ENCODE measurements around the gene PEX5L.

DNA sequence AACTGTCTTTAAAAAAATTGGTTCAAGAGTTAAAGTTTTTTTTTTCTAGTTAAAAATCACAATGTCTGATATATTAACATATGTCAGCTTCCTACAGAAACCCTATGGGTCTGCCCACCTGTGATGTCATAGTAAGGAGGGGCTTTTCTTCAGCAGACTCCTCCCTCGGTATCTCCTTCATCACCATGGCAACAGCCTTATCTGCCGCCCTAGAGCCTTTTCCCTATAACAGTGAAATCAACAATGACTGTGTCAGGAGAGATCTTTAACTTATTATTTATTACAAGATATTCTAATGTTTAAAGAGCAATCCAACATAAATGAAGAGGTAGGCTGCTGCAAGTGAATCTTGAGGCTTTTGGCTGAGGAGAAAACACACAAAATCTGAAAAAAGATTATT lies 138.7 kb downstream of the PEX5L start:
- TF ChIP-seq CTCF (IDR thresholded peaks at IDR 0.05) (no peak), POLR2A (IDR thresholded peaks at IDR 0.05) (no peak)

All from heart left ventricle (tissue), 13 donors.